Stimulated activated naive CD4-positive, alpha-beta T cell (primary cell): ENCODE data around the gene SLC38A1.

Experiments
- DNase-seq, 6 experiments: peaks; one replicate each; lab custom pipeline; 2025; lab: John Stamatoyannopoulos, UW

The SLC38A1 gene

DNA sequence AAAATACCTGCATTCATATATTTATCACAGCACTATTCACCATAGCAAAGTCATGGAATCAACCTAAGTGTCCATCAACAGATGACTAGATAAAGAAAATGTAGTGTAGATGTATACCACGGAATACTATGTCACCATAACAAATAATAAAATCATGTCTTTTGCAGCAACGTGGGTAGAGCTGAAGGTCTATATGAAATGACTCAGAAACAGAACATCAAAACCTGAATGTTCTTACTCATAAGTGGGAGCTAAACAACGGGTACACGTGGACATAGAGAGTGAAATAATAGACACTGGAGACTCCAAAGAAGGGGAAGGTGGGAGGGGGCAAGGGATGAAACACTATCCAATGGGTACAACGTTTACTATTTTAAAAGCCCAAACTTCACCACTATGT lies 37.9 kb downstream of the SLC38A1 start:
- no peak for DNase-seq

DNA sequence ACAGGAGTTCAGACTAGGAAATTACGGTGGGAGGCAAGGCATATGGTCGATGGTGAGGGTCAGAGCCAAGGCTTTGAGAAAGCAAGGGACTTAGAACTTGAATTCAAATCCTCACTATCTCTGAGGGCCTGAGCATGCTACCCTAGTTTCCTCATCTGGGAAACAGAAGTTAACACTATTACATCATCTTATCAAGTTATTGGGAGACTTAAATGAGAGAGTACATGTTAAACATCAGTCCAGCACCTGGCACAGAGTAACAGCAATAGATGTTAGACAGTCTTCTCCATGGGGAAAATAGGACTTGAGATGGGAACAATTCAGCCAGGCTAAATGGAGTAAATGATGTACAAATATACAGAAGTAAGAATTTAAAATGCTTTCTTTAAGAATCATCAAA lies 38.5 kb downstream of the SLC38A1 start:
- DNase-seq: no peak

DNA sequence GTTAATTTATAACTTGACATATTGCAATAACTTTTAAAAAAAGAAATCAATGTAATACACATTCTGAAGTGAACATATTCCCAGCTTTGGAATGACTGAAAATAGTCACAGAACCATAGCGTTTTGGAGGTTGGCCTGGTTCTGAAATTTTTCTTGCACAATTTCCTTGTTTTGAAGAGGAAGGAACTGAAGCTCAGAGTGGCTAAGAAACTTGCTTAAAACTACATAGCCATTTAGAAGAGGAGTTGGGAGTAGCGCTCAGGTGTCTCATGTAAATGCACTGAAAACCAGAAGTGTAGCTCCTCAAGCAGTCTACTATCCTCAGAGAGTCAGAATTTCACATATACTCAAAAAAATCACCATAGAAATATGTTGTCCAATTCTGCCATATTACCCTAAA lies 41.2 kb downstream of the SLC38A1 start:
- no peak for DNase-seq

DNA sequence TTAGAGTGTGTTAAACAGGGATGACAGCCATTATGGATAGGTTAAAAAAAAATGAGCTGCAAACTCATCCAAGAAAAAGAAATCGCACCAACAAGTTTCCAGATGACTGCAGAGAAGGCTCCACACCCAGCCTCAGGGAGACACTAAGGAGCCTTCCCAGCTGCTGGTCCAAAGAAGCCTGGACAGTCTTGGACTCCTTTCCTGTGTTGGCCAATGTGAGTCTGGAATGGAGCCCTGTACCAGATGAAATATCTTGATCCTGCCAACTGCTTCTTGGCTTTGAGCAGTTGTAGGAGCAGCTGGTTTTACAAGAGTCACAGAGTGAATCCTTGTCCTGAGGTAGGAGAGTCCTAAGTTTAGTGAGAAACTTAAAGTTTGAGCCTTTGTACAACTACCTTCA lies 44.5 kb downstream of the SLC38A1 start:
- DNase-seq: no peak

DNA sequence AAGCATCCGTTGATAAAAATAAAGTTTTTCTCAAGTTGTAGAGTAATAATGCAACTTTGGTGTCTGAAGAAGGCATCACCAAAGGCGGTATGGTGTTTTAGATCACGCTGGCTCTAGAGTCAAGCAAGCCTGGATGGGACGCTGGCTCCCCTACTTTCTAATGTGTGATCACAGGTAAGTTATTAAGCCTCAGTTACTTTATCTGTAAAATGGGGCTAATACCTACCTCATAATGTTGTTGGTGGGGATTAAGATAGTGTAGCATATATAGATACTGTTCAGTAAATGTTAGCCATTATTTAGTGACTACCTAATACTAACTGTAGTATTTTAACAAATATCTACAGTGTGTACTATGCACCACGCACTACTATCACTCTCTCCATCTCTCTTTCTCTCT lies 45.8 kb downstream of the SLC38A1 start:
- DNase-seq: no peak

DNA sequence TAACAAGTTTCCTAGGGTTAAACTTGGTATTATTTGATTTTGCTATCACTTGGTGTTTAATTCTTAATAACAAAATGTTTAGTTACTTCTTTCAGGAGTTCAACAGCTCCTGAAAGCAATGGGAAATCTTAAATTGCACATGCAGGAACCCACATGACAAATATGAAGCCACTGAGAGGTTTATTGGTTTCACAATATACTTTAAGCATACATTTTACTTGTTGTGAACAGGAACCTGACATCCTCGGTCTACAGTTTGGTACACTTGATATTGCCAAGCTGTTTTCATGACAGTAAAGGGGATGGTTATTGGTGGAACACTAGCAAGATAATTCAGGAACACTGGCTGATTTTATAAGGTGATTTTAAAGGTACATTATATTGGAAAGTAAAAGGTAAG lies 46.2 kb downstream of the SLC38A1 start:
- no peak for DNase-seq

DNA sequence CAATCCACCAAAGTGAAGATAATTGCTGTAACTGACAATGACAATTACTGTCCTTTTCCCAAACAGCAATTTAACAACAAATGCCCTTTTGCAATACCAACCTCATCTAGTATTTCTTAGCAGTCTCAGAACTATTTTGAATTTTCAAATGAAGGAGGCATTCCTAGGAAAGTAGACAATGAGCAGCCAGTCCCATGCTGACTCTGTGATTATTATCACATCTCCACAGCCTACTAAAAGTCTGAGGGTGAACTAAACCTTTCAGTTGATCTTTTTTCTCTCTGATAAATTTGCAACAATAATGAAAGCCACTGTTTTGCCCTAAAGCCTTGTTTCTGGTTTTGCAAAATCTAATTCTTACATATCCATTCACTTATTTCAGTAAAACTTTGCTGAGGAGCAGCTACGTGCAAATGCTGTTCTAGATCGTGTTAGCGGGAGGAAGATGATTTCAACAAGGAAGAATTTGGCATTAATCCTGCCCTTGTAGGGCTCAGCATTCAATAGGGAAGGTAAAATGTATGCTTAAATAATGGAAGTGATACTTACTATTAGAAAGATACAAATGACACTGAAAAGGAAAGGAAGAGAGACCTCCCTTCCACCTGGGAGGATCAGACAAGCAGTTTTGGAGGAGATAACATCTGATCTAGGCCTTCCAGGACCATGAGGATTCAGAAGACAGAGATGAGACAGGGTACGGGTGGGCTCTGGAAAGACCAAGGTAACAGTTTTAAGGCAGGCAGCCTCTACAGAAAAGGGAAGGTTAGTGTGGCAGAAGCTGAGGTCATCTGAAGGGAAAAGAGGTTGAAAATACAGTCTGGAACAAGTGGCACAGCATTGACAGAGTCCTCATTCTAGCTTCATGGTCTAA lies 47.4 kb downstream of the SLC38A1 start:
- no peak for DNase-seq

DNA sequence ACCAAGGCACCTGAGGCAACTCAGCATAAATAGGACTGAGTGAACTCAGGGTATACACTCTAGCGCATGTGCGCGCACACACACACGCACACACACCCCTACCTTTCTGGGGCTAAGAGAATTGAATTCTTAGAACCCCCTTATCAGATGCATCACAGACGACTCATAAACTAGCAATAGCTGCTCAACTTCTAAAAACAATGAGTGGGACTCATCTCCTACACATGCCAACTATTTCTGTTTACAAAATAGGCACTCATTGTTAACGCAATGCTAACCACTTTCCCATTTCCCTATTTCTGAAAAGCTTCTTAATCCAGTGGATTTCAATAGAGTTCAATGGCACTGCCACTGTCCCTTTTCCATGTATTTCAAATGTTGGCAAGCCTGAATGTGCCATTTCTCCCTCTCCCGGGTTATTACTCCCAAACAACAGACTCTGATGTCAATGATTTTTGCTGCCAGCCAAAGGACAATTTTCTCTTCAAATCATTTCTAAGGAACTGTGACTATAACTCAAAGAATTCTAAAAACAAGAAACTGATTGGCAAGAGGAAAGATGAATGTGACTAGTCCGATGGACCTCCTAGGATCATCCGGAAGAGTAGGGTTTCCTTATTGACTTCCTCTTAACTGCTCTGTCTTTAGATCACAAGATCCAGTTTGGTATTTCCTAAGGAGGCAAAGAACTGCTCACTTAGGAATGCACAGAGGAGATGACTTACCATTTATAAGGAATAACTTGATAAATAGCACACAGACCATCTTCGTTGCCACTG lies 48.8 kb downstream of the SLC38A1 start:
- DNase-seq: peak; percentile 18 to 61 (median 44)

DNA sequence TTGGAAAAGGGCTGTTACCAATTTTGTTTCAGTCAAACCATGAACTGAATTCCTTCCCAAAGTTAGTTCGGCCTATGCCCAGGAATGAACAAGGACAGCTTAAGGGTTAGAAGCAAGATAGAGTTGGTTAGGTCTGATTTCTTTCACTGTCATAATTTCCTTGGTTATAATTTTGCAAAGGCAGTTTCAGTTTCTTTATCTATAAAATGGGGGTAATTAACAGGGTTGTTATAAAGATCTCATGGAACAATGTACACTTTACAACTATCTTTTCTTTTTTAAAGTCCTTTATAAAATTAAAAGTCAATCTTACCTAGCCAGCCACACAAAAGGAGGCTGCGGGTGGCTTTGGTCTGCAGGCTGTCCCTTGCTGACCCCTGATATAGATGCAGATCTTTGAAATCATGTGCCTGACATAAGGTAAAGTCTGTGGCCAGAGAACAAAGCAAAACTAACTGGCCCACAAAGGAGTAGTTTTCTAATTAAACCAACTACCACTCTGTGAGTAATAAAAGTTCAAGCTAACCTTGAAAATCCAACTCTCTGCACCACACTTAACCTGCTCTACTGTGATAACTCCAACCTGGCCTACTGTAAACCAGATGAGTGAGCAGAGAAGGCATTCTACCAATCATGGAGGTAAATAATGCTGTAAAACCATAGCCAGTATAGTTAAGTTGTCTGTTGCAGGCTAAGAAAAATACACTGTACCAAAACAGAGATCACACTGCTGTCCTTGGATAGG lies 49.5 kb downstream of the SLC38A1 start:
- DNase-seq: peak in 2 of 6 experiments; percentile 10 to 16

DNA sequence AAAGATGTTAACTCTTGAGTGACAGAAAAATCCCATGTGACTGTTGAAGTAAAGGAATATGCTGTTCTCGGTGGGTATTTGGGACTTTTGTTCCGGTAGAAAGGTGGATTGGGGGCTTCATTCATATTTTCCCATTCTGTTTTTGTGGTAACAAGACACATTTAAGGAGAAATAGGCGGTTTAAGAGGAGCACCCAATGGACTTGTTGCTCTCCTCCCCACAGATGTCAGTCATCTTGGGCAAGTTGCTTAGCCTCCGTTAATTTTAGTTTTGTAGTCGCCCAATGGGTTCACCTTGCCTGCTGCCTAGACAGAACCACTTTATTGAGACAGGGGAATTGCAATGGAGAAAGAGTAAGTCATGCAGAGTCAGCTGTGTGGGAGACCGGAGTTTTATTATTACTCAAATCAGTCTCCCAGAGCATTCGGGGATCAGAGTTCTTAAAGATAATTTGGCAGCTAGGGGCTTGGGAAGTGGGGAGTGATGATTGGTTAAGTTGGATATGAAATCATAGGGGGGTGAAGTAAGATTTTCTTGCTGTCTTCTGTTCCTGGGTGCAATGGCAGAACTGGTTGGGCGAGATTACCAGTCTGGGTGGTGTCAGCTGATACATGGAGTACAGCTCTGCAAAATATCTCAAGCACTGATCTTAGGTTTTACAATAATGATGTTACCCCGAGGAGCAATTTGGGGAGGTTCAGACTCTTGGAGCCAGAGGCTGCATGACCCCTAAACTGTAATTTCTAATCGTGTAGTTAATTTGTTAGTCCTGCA lies 50.3 kb downstream of the SLC38A1 start:
- no peak for DNase-seq

DNA sequence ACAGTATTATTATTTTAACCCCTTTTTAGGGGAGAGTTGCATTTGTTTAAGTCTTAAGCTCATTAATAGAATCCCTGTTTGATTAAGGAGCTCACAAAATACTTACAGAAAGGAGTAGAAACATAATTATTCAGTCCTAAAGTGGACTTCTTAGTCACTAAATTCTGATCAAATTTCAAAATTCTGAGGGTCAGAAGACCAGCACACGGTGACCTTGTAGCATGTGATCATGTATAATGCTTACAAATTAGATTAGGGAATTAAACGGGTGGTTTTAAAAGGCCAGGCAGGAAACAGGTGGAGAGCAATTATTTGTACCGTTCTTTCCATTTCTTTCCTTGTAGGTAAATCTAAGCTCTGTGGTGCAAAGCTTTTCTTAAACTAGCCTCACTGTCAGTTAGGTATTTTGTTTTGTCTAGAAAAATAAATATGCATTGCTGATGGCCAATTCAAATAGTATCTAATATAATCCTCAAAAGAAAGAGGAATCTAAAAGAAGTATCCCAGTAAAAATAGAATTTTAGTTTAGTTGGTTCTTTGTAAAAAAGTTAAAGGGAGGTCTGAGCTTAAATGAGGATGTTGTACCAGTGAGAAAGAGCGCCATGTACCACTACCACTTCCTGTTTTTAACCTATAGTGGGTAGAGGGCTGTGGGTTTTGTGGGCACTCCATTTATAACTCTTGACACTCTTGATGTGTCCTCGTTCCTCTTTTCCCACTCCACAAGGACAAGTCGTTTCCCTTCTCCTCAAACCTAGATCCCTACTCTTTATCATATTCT lies 51.1 kb downstream of the SLC38A1 start:
- peak; percentile 26 to 87 (median 66) for DNase-seq

DNA sequence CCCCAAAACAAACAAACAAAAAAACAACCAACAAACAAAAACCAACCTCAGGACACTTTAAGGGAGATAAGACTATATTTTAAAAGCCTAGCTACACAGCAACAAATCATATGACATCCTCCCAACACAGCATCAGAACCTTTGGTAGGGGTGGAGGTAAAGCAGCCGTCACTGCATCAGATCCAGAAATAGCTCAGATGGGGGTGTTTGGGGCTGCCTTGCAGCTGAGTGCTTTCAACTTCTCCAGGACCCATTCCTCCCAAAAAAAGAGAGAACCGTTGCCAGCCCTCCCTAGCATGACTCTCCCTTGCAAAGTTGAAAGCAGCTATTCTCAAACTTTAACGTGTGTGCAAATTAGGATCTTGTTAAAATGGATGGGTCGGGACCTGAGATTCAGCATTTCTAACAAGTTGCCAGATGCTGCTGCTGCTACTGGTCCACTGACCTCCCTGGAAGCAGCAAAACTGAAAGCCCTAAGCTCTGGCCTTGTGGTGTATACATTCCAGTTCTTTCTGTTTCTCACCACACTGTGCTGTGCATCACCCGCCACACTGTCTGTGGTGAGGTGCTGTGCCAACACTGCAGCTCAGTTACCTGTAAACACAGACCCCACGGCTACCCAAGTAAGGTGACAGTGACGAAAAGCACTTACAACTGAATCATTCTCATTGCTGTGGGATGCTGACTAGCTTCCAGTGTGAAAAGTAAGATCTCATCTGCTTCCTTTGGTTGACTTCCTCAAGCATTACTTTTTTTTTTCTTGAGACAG lies 54.0 kb downstream of the SLC38A1 start:
- peak; percentile 68 to 89 (median 80) for DNase-seq

DNA sequence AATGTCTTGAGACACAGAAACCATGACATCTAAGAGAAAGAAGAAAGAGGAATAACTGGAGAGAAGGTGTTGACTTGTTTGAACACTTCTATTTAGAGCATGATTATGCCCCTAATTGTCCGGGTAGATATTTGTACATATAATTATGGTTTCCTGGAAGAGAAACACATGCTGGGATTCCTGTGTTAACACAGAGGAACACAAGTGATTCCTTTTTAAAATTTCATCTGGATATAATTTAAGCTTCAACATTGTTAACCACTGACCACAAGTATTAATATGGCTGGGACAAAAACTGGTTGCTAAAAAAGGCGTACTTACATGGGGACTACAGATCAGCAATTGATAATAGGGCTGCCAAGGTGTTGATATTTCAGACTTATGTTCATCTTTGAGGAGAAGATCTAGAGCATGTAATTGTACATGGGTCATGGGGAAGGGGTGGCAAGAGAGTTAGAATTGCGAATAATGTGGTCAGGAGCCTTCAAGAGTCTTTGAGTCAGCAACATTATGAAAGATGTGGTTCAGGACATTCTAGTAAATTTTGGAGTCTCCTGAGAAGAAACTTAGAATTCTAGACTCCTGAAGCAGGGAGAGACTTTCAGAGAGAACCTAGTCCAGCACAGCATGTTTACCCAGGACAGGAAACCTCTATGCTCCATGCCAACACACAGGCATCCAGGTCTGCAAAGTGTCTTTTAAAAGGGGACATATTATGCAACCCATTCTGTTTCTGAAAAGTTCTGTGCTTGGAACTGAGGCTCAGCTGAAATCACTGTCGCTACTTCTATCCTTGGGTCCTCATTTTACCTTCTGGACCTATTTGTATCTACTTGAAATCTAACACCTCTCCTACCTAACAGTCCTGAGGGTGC lies 56.5 kb downstream of the SLC38A1 start:
- no peak for DNase-seq

DNA sequence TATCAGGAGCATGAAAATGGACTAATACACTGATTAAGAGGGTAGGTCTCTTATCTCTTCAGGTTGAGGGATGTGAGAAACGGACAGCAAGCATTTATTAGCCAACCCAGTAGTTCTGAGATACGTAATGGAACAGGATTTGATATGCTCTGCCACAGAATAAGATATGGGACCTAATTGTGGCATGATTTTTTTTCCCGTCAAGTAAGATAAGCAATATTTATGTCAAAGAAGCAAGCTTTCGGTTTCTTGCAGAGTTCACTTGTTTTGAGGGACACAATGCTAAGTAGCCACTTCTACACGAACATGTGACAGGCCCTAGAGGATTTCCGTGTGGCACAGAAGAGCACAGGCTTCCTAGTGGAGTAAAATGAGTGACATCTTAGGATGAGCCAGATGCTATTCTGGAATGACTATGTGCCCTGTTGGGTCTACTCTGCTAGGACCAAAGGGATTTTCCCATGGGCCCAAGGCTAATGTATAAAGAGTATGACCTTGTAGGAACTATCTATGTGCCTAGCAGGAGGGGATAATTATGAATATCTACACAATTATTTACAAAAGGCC lies 57.9 kb downstream of the SLC38A1 start:
- no peak for DNase-seq

DNA sequence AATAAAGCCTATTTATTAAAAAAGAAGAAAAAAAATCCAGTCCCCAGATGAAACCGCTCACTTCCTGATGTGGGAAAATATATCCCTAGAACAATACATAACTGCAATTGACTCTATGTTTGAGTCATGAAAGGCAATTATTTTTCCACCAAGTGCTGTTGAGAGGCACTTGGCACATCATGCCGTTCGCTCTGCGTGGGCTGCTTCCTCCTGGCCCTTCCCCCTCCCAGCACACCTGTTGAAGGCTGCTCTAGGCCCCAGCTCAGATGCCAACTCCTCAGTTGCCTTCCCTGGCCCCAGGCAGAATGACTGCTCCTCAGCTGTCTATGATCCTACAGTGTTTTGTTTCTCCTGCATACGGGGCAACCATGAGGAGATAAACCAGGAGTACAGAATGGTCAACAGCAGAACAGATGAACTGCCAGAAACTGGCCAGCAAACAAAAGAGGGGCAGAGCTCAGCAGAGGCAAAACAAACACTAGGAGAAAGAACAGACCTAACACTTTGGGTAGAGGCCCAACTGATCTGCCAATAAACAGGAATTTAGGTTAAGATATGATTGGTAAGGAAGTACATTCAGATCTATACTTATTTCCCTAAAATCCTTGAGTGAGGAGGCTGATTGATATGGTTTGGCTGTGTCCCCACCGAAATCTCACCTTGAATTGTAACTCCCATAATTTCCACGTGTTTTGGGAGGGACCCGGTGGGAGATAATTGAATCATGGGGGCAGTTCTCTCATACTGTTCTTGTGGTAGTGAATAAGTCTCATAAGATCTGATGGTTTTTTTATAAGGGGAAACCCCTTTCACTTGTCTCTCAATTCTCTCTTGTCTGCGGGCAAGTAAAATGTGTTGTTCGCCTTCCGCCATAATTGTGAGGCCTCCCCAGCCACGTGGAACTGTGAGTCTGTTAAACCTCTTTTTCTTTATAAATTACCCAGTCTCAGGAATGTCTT lies 58.6 kb downstream of the SLC38A1 start:
- DNase-seq: peak; percentile 30 to 71 (median 62)

DNA sequence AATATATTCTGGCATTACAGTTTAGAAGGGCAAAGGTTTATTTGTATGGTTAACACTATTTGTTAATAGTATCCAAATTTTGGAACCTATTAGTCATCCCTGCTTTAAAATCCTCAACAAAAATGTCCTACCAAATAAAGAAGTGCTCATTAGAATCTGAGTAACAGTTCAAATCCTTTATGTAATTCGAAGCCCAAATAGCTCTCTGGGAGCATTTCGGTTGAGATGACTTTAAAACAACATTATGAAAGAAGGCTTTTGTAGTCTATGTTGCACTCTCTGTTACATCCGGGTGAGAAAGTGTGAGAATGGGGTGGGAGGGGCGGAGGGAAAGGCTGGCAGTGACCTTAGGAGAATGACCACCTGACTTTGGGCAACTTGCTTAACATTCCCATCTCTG lies 59.7 kb downstream of the SLC38A1 start:
- peak in 2 of 6 experiments; percentile 14 to 31 for DNase-seq

DNA sequence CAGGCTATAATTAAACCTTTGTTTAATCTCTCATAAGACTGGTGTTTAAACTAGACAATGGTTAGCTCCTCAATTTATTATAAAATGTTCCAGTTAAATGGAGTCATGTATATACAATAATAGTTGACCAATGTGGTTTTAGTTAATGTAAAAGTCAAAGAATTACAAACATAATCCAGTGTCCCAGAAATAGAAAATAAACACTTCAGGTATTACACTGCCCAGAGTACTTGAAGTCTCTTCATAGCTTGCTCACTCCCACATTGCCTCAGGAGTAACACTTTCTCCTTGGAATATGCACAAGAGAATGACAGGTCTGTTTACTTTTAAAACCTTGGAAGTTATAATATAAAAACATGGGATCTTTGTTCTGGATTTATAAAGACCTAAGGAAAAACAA lies 60.5 kb downstream of the SLC38A1 start:
- no peak for DNase-seq

DNA sequence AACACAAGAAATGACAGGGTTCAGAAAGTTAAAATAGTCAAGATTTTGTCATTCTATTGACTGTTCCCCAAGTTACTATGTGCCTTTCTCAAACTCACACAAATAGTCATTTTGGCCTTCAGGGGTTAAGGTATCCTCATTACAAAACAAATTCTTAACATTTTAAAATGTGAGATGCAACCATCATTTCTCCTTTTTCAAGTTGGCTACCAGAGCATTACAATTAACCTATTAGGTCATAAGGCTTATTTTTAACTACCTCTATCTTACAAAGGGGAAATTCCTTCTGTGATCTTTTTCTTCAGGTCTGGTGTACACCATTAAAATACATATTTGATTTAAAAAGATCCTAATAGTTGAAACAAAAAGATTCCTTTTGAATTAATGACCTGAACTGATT lies 61.2 kb downstream of the SLC38A1 start:
- no peak for DNase-seq
